Keratinocyte (primary cell): ENCODE data around the gene TMEM259. TPM values are rescaled to one million over a fixed set of nuclear protein-coding genes. Genes with fewer than 3 reads are reported as not detected.

Source experiments
- DNase-seq: peaks from one replicate; pipeline ENCODE4 v3.0.0-alpha.2; 2011; ENCODE audit warnings: low read depth, missing footprints, low spot score
- FAIRE-seq: peaks from 2 replicates; lab custom pipeline; 2011; peaks lifted over from hg19 to GRCh38; lab: Jason Lieb, UNC
- H2AFZ ChIP-seq: 2 replicates; pipeline ENCODE4 v1.6.0; 2012; ENCODE audit warnings: low read length, control low read depth, inconsistent platforms; ENCODE audit not compliant: control insufficient read depth
- H3K27ac ChIP-seq: 2 replicates; pipeline ENCODE4 v1.5.1; 2011; ENCODE audit warnings: low read length; ENCODE audit not compliant: control insufficient read depth, insufficient read depth
- H3K27me3 ChIP-seq: 3 replicates; pipeline ENCODE4 v1.6.0; 2011; ENCODE audit warnings: low read length; ENCODE audit not compliant: control insufficient read depth, insufficient read depth; ENCODE audit errors: extremely low read depth
- H3K36me3 ChIP-seq, 2 experiments: 2 replicates in 1 of 2; 3 replicates in 1 of 2; pipeline ENCODE4 v1.5.1; 2011; ENCODE audit warnings: low read length in 2 of 2, mild to moderate bottlenecking in 1 of 2; ENCODE audit not compliant: control insufficient read depth in 2 of 2, insufficient read depth in 2 of 2; ENCODE audit errors: extremely low read depth in 1 of 2
- H3K4me1 ChIP-seq: 3 replicates; pipeline ENCODE4 v1.5.1; 2011; ENCODE audit warnings: low read length; ENCODE audit not compliant: control insufficient read depth, insufficient read depth; ENCODE audit errors: extremely low read depth
- H3K4me2 ChIP-seq: 3 replicates; pipeline ENCODE4 v1.6.0; 2011; ENCODE audit warnings: low read depth, low read length; ENCODE audit not compliant: control insufficient read depth, insufficient read depth; ENCODE audit errors: extremely low read depth
- H3K4me3 ChIP-seq, 3 experiments: fragments of 200-600 bp in 1 of 3; sonication (generic) in 1 of 3; 2 replicates in 2 of 3; 3 replicates in 1 of 3; pipeline ENCODE4 v1.5.1; 2011 to 2016; ENCODE audit warnings: low read length in 3 of 3, mild to moderate bottlenecking in 3 of 3, control low read depth in 2 of 3, inconsistent platforms in 1 of 3, low read depth in 1 of 3, mixed read lengths in 1 of 3, mixed run types in 1 of 3, moderate library complexity in 1 of 3; ENCODE audit not compliant: control insufficient read depth in 2 of 3, insufficient read depth in 2 of 3; ENCODE audit errors: extremely low read depth in 1 of 3
- H3K79me2 ChIP-seq: 2 replicates; pipeline ENCODE4 v1.6.0; 2012; ENCODE audit warnings: low read length; ENCODE audit not compliant: control insufficient read depth, insufficient read depth
- H3K9ac ChIP-seq: 3 replicates; pipeline ENCODE4 v1.6.0; 2011; ENCODE audit warnings: low read length; ENCODE audit not compliant: control insufficient read depth, insufficient read depth; ENCODE audit errors: extremely low read depth
- H3K9me1 ChIP-seq: 3 replicates; pipeline ENCODE4 v1.6.0; 2011; ENCODE audit warnings: low read length; ENCODE audit not compliant: control insufficient read depth, insufficient read depth; ENCODE audit errors: extremely low read depth
- H3K9me3 ChIP-seq: 2 replicates; pipeline ENCODE4 v1.5.1; 2012; ENCODE audit warnings: low read depth, low read length; ENCODE audit not compliant: control insufficient read depth
- H4K20me1 ChIP-seq: 3 replicates; pipeline ENCODE4 v1.6.0; 2011; ENCODE audit warnings: low read length; ENCODE audit not compliant: control insufficient read depth, insufficient read depth; ENCODE audit errors: extremely low read depth
- CTCF ChIP-seq, 3 experiments: IDR thresholded peaks in 1 of 3; conservative IDR thresholded peaks in 1 of 3; optimal IDR thresholded peaks in 1 of 3; 2 replicates in 2 of 3; 3 replicates in 1 of 3; pipeline versions ENCODE3 to v1.5.1; 2011; ENCODE audit warnings: low read length in 3 of 3, mild to moderate bottlenecking in 3 of 3, moderate library complexity in 2 of 3, control low read depth in 1 of 3, inconsistent platforms in 1 of 3; ENCODE audit not compliant: insufficient read depth in 2 of 3; ENCODE audit errors: extremely low read depth in 1 of 3
- EZH2 ChIP-seq: IDR thresholded peaks from one replicate; pipeline ENCODE4 v1.6.1; 2012; ENCODE audit warnings: inconsistent platforms, mild to moderate bottlenecking, low read length, moderate library complexity
- dilution Hi-C: fragments of 300-500 bp; cut with MboI; formaldehyde crosslinking; loops from one replicate; pipeline ENCODE4 v1.7.0; 2020; ENCODE audit warnings: low sequenced_read_pairs; ENCODE audit not compliant: extremely low pct_ligation_motif_present
- polyA plus RNA-seq, 5 experiments: library from polyadenylated mRNA; depleted of rRNA in 3 of 5; stranded (reverse) in 3 of 5; stranded (forward) in 1 of 5; unstranded in 1 of 5; fragments of >200 nt; gene quantifications; 1 replicate in 1 of 5; 2 replicates in 3 of 5; 3 replicates in 1 of 5; pipeline versions ENCODE4 v1.2.1 to v1.2.3, GENCODE V29; 2011 to 2012; ENCODE audit warnings: missing spikeins in 2 of 5, low read depth in 1 of 5, low replicate concordance in 1 of 5

The TMEM259 gene
- polyA plus RNA-seq, 1 donor (not counting 4 experiments of a cell fraction or from before 2014, with no cell fraction given), result 61.5 TPM

- Histone ChIP-seq H3K79me2 (peaks cover 14% of the 10 kb centered on the region), H3K27me3 (peaks cover 7% of the 10 kb centered on the region), H3K9ac (no peak overlapping the region), H3K27ac (no peak overlapping the region), H3K9me3 (no peaks in the 10 kb centered on the region), H3K4me3 (peak overlapping the region in 2 of 3 experiments; percentile 2 to 16), H4K20me1 (no peaks in the 10 kb centered on the region), H3K36me3 (peaks cover 4 to 5% of the 10 kb centered on the region in 2 experiments), H3K9me1 (no peaks in the 10 kb centered on the region), H3K4me1 (peaks cover 15% of the 10 kb centered on the region), H2AFZ (peak overlapping the region; percentile 42), H3K4me2 (peak overlapping the region; percentile 46)
- TF ChIP-seq CTCF (optimal IDR thresholded peaks at IDR 0.05 in 1 of 3, IDR thresholded peaks at IDR 0.05 in 1 of 3, conservative IDR thresholded peaks at IDR 0.05 in 1 of 3; ENCODE audit: extremely low read depth in 1 of 3, insufficient read depth in 2 of 3, low read length in 3 of 3) (peak in 2 of 3 experiments; percentile 66 to 96), EZH2 (no peak)
- dilution Hi-C loops, result no loop called here
- no peak for FAIRE-seq
- DNase-seq, result no peak
These were observed 38.3 kb downstream of the TMEM259 start for GRCh38 chr19:982567-983170.

GRCh38 chr19:980133-980998 is 40.6 kb downstream of the TMEM259 start:
- no peak overlapping the region for H2AFZ ChIP-seq
- no peak overlapping the region for H3K4me2 ChIP-seq
- H3K9ac ChIP-seq, result no peak overlapping the region
- H3K4me3 ChIP-seq, result no peak overlapping the region
- peaks cover 7% of the 10 kb centered on the region for H3K27me3 ChIP-seq
- FAIRE-seq (no peak), DNase-seq (no peak)
- no peaks in the 10 kb centered on the region for H3K36me3 ChIP-seq
- H3K9me3 ChIP-seq, result no peaks in the 10 kb centered on the region
- H3K4me1 ChIP-seq, result peaks cover 14% of the 10 kb centered on the region
- no peaks in the 10 kb centered on the region for H3K9me1 ChIP-seq
- TF ChIP-seq EZH2 (no peak), CTCF (optimal IDR thresholded peaks at IDR 0.05 in 1 of 3, IDR thresholded peaks at IDR 0.05 in 1 of 3, conservative IDR thresholded peaks at IDR 0.05 in 1 of 3; ENCODE audit: extremely low read depth in 1 of 3, insufficient read depth in 2 of 3, low read length in 3 of 3) (no peak)
- H4K20me1 ChIP-seq, result no peaks in the 10 kb centered on the region
- dilution Hi-C loops, result no loop called here
- H3K27ac ChIP-seq, result no peak overlapping the region
- peaks cover 10% of the 10 kb centered on the region for H3K79me2 ChIP-seq
